ENCODE data around the gene CAMK4.
"Not testable (repeated sequence)": the region's sequence is repeated elsewhere in the genome, so short reads cannot be mapped to it uniquely, and the experiment has no call there.

CAMK4 gene

DNA sequence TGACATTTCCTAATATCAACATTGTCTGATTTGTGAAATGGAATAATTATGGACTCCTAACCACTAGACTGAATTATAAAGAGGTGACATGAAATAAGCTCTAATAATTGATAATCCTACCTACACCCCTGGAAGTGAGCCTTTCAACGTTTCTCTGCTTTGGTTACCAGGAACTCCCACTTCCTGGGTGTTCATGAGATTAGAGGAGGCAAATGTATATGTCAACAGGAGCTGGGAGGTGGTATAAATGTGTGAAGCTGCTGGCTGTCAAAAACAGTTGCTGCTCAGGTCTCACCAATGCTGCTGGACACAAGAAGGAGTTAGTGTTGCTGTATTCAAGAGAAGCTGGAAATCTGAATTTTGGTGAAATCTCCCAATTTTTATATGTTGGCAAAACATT lies 96.8 kb downstream of the CAMK4 start:
- DNase-seq: no peak

DNA sequence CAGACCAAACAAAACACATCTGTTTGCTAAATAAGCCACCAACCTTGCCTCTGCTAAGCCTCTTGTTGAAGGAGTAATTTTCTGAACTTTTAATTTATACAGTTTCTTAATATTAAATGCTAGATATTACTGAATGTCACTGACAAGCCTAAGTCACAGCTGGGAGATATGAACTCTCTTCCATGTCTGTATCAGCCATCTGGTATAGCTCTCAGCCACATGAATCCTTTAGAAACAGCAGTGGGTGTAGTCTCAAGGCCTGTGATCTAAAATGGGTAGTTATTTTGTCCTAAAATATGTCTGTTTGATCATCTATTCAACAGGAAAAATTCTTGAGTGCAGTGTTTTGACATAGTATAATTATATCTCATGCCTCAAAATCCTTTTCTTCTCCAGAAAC lies 97.2 kb downstream of the CAMK4 start:
- DNase-seq: no peak

DNA sequence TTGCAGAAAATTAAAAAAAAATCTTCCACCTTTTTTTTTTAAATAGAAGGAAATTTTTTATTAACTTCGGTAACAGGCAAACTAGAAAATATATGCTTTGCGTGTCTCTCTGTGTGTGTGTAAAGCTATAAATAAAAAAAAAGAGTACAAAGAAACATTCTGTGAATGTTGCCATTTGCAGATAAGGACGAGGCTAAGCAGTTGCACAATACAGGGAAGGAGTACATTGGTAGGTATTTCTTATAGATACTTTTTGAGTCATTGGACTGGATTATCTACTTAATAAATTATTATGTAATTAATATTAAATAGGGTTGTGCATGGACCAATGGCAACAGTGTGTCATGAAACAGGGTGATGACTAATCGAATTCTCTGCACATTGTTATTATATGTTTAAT lies 102.4 kb downstream of the CAMK4 start:
- DNase-seq: no peak

- no peak for DNase-seq
Measured at GRCh38 chr5:111337133-111337532, 112.9 kb downstream of the CAMK4 start.

GRCh38 chr5:111337688-111338087 lies 113.5 kb downstream of the CAMK4 start:
- no peak for DNase-seq

- no peak for DNase-seq
Measured at GRCh38 chr5:111345731-111346130, 121.5 kb downstream of the CAMK4 start.

DNA sequence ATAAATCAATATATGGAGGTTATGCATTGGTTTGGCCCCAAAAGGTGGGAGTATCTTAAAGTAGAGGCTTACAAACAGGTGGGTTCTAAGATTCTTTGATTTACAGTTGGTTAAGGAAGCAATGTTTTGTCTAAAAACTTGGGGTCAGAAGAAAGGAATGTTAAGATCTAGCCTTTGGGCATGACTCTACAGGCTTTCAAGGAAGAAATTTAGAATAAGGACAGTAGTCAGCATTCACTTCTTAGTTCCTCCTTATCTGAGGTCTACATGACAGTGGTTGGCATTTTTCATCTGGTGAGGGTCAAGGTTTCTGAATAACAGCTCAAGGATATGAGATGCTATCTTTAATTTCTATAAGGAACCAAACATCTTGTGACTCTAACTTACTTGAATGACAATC lies 122.8 kb downstream of the CAMK4 start:
- DNase-seq: no peak

- DNase-seq: no peak
Measured at GRCh38 chr5:111348661-111349329, 124.6 kb downstream of the CAMK4 start.

DNA sequence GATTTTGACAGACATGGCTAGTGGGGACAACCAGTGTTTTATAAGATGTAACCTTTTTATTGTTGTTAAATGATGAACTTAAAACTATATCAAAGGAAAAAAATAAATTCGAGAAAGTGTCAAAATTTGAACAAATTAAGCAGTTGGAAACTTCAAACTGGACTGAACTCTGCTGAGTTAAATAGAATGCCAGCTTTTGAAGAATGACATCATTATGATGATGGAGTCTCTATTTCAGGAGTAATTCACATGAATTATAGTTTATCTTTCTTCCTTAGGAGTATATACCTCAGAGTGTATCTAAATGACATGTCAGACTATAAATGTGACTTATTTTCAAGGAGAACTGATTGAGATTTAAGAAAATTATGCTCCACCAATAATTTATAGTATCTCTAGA lies 125.2 kb downstream of the CAMK4 start:
- no peak for DNase-seq

DNA sequence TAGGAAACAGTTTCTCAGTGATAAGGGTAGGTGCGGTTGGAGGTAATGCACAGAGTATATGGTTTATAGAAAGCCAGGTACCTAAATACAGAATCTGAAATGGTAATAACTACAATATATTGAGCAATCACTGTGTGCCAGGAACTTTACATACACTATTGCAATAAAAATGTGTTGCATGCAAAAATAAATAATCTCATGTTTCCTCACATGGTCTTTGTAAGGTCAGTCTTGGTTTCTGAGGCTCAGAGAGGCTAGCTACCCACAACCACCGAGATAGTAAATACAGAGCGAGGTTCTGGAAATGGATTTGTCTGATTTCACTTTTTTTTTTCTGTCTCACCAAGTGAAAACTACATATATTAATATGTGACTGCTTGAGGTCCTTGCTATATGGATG lies 128.9 kb downstream of the CAMK4 start:
- DNase-seq: no peak

GRCh38 chr5:111358726-111359125 lies 134.5 kb downstream of the CAMK4 start:
- not testable (repeated sequence) for DNase-seq

GRCh38 chr5:111360173-111360572 lies 136.0 kb downstream of the CAMK4 start:
- DNase-seq: no peak

DNA sequence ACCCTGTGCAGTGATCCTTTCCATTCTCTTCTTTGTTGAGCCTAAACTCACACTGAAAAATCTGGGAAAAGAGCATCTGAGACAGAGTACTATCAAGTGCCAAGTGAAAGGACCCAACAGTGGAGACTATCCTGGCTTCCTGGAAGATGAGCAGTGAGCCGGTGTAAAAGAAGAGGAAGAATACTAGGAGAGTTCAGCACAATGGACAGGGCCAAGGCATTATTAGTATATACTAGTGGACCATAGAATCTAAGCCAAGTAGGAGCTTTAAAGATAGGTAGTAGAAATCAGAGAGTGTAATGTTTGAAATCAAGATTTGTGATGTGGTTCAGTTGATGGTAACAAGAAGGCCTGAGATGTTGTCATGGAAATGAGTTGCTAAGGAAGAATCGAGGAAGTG lies 140.8 kb downstream of the CAMK4 start:
- DNase-seq: no peak

DNA sequence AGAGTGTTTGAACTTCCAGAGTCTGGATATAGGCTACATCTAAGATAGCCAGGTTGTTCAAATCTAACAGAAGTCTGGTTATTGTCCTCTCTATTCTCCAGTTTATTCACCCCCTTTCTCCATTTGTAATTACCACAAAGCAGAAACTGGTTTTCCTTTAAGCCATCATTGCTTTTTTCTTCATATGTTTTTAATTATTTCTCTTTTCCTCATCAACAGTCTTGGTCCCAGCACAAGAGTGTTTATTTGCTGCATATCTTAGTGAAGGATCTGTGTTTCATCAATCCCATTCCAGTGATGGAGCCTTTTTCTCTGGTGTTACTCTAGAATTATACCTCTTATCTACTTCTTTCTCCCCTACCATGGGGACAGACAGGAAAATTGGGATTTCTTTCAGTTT lies 142.2 kb downstream of the CAMK4 start:
- no peak for DNase-seq

DNA sequence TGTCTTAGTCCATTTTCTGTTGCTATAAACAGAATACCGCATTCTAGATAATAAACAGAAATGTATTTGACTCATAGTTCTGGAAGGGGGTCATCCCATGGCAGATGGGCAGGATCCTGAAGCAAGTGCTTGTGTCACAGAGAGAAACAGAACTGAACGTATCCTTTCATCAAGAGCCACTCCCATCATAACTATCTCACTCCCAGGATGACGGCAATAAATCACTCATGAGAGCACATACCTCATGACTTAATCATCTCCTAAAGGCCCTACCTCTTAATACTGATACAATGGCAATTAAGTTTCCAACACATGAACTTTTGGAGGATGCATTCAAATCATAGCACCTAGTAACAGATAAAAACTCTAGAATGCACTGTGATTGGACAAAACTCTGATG lies 142.9 kb downstream of the CAMK4 start:
- DNase-seq: no peak

DNA sequence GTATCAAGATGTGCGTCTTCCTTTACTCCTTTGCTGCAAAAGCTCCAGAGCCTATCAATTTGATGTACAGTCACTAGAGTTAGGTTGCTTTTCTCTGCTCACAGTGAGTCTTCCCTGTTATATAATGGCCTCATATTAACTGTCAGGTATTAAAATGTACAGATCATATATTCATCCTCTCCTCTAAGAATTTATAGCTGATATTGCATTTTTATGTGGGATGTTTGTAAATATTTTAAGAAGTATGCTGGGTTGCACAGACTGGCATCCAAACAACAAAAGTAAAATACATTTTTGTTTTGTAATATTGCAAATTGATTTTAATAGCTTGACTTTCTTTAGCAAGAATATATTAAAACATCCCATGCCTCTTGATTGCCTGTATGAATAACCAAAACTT lies 148.6 kb downstream of the CAMK4 start:
- no peak for DNase-seq

DNA sequence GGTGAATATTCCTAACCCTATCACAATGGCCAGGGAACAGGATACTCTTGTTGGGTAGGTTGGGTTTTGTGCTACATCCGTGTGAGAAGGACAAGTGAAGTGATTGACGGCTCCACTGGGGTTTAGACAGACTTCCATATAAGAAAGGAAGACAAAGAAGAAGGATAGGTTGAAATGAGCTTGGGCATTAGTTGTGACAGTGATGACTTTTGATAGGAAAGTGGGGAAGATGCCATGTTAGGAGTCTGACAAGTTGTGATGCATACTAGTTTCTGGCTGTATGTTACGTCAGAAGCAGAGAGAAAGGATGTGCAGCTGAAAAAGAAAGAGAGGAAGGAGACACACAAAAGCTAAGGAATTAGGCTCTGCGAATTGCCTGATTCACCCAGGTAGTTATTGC lies 150.2 kb downstream of the CAMK4 start:
- DNase-seq: no peak

GRCh38 chr5:111375645-111376044 lies 151.5 kb downstream of the CAMK4 start:
- no peak for DNase-seq

DNA sequence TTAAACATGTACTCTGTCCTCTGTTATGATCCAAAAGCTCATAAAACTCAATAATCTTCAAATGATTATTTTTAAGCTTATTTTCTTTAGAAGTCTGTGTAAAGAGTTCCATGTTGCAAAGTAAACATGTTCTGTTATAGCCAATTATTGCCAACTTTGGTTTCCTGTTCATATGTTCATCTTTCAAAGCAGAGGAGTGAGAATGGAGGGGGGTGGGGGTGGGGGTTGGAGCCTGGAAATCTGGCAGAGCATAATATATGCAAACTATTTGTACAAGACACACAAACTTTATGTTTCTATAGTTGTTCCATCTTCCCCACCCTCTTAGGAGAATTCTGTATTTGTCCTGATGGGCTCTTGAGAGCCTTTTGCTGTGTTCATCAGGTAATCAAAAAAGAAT lies 153.1 kb downstream of the CAMK4 start:
- no peak for DNase-seq

DNA sequence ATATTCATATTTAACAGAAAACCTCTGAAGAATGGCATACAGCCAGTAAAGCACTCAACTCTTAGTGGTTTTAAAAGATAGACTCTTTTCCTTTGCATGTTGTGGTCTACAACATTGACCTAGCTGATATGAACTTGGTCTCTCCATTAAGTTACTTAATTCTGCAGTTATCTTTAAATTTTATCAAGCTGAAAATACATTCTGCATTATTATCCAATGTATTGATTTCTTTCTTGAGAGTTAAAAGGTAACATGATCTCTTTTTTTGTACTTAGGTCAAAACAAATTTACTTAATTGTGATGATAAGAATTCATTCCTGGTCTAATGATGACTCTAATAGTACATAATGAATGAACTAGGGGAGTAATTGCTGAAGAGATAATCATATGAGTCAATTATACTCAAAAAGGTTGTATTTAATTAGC lies 155.2 kb downstream of the CAMK4 start:
- DNase-seq: no peak

DNA sequence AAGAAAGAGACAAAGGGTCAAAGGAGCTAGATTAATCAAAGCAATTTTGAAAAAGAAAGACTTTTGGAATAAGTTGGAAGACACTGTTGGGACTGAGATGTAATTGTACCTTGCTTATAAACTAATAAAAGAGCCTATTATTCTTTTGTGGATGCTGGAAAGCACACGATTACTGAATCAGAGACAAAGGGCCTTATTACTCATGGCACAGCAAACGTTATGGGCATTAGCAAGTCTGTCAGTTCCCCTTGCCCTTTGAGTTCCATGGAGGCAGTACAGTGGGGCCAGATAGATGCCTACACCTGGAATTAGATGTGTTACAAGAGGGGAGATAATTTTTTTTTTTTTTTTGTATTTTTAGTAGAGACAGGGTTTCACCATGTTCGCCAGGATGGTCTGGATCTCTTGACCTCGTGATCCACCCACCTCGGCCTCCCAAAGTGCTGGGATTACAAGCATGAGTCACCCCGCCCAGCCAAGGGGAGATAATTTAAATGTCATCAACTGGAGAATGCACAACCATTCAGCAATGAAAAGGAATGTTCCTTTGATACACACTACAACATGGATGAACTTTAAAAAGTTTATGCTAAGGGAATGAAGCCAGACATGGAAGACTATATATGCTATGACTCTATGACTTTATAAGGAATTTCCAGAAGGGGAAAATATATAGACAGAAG lies 159.2 kb downstream of the CAMK4 start:
- no peak for DNase-seq

DNA sequence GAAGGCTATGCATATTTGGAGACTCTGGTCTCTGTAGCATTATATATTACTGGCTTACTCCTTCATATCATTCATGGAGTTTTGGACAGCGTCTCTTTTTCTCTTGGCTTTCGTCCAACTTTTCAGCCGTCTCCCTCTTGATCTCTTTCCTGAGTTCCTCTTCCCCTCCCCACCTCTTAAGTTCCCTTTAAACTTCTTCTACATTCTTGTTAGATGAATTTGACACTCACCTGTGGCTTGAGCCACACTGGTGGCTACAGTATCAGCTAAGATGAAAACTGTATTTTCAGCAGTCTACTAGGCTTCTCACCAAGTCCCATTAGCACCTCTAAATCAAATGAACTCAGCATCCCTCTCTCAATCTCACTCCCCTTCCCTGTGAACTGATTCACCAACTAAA lies 160.0 kb downstream of the CAMK4 start:
- DNase-seq: no peak

- no peak for DNase-seq
Measured at GRCh38 chr5:111385051-111385450, 160.9 kb downstream of the CAMK4 start.

- DNase-seq: no peak
Measured at GRCh38 chr5:111385970-111386831, 162.0 kb downstream of the CAMK4 start.

All from bone marrow (tissue), 2 donors.